ENCODE results near the gene PRICKLE3. TPM values are rescaled to one million over a fixed set of nuclear protein-coding genes. Genes with fewer than 3 reads are reported as not detected.

Gene PRICKLE3
- total and polyA plus RNA-seq, 2 experiments from 2014 or later = 4.7 to 13.7 TPM

DNA sequence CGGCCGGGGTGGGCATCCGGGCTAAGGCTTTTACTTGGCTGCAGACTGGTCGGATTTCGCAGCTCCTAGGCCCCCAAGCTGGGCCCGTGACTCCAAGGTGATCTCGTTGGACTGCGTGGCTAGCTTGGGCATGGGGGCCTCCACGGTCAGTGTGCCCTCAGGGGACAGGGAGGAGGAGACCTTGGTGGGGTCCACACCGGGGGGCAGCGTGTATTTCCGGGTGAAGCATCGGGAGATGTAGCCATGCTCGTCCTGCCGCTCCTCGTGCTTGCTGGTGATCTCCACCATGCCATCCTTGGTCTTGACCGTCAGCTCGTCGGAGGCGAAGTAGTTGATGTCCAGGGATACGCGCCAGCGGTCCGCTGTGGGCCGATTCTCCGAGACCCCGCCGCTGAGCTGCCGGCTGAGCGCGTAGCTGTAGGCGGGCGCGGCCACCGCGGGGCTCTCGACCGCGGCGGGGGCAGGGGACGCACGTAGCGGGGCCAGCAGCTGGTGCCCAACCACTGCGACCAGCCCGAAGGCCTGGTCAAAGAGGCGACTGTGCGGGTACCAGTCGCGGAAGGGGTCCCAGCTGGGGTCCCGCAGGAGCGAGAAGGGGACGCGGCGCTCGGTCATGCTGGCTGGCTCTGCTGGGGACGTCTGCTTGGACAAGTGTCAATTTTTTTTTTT is 47.8 kb upstream of the PRICKLE3 start:
- DNase-seq (ENCODE audit: low spot score) = no peak
- Mint-ChIP-seq H3K27ac (no peak overlapping the region), H3K9me3 (no peaks in the 10 kb centered on the region), H3K36me3 (ENCODE audit: low read depth) (no peaks in the 10 kb centered on the region), H3K4me1 (peaks cover 8% of the 10 kb centered on the region; the same call in 1 of the 3 replicates), H3K4me3 (no peak overlapping the region), H3K27me3 (ENCODE audit: insufficient read depth, low read depth, poor library complexity) (peaks cover 1% of the 10 kb centered on the region)
- Histone ChIP-seq H3K4me3 (no peak overlapping the region), H3K27me3 (ENCODE audit: insufficient read depth) (no peaks in the 10 kb centered on the region), H3K36me3 (ENCODE audit: insufficient read depth) (no peaks in the 10 kb centered on the region), H2AFZ (no peak overlapping the region), H3F3A (replicated peaks; ENCODE audit: low read depth) (no peaks in the 10 kb centered on the region), H3K9me2 (ENCODE audit: insufficient read depth) (no peaks in the 10 kb centered on the region), H4K20me1 (replicated peaks; ENCODE audit: insufficient read depth) (no peaks in the 10 kb centered on the region), H3K4me1 (ENCODE audit: insufficient read depth) (no peaks in the 10 kb centered on the region), H3K27ac (ENCODE audit: low read depth) (no peak overlapping the region), H3K79me2 (replicated peaks; ENCODE audit: insufficient read depth) (no peaks in the 10 kb centered on the region), H3K4me2 (no peak overlapping the region)
- no peak for TF ChIP-seq JUNB (IDR thresholded peaks at IDR 0.05; ENCODE audit: unreplicated experiment)
- TF ChIP-seq POLR2AphosphoS5 (IDR thresholded peaks at IDR 0.05; ENCODE audit: low read depth) = no peak
- no peak for TF ChIP-seq STAT1 (IDR thresholded peaks at IDR 0.05; ENCODE audit: unreplicated experiment)
- ATAC-seq = no peak

GRCh38 chrX:49233176-49233575 is 47.0 kb upstream of the PRICKLE3 start, which contains the start of gene CACNA1F:
CACNA1F (minus strand) TSS chrX:49233340; CDS start chrX:49233309, 31 bp downstream.
- Mint-ChIP-seq H3K4me1 (peaks cover 8% of the 10 kb centered on the region; the same call in 1 of the 3 replicates), H3K36me3 (ENCODE audit: low read depth) (no peaks in the 10 kb centered on the region), H3K4me3 (no peak within 1 kb of the TSS), H3K27me3 (ENCODE audit: insufficient read depth, low read depth, poor library complexity) (peaks cover 1% of the 10 kb centered on the region), H3K9me3 (no peaks in the 10 kb centered on the region), H3K27ac (no peak within 1 kb of the TSS)
- Histone ChIP-seq H3K36me3 (ENCODE audit: insufficient read depth) (no peaks in the 10 kb centered on the region), H3K4me2 (no peak within 1 kb of the TSS), H4K20me1 (replicated peaks; ENCODE audit: insufficient read depth) (no peaks in the 10 kb centered on the region), H3K4me1 (ENCODE audit: insufficient read depth) (no peaks in the 10 kb centered on the region), H3K79me2 (replicated peaks; ENCODE audit: insufficient read depth) (no peaks in the 10 kb centered on the region), H3K27me3 (ENCODE audit: insufficient read depth) (no peaks in the 10 kb centered on the region), H3K4me3 (no peak within 1 kb of the TSS), H3K27ac (ENCODE audit: low read depth) (no peak within 1 kb of the TSS), H2AFZ (no peak within 1 kb of the TSS), H3F3A (replicated peaks; ENCODE audit: low read depth) (no peaks in the 10 kb centered on the region), H3K9me2 (ENCODE audit: insufficient read depth) (no peaks in the 10 kb centered on the region)
- ATAC-seq = no peak
- no peak for DNase-seq (ENCODE audit: low spot score)
- TF ChIP-seq ZNF331 (CRISPR knock-in tag; IDR thresholded peaks at IDR 0.05; ENCODE audit: low read depth) (no peak), JUNB (IDR thresholded peaks at IDR 0.05; ENCODE audit: unreplicated experiment) (no peak), ZNF114 (CRISPR knock-in tag; IDR thresholded peaks at IDR 0.05) (no peak), EZH2phosphoT487 (IDR thresholded peaks at IDR 0.05; ENCODE audit: unreplicated experiment) (no peak), NANOG (IDR thresholded peaks at IDR 0.05; ENCODE audit: borderline replicate concordance) (no peak), CREB1 (CRISPR knock-in tag; IDR thresholded peaks at IDR 0.05; ENCODE audit: low read depth) (no peak), POLR2AphosphoS5 (IDR thresholded peaks at IDR 0.05; ENCODE audit: low read depth) (no peak)
- TF ChIP-seq, protein P1, sequence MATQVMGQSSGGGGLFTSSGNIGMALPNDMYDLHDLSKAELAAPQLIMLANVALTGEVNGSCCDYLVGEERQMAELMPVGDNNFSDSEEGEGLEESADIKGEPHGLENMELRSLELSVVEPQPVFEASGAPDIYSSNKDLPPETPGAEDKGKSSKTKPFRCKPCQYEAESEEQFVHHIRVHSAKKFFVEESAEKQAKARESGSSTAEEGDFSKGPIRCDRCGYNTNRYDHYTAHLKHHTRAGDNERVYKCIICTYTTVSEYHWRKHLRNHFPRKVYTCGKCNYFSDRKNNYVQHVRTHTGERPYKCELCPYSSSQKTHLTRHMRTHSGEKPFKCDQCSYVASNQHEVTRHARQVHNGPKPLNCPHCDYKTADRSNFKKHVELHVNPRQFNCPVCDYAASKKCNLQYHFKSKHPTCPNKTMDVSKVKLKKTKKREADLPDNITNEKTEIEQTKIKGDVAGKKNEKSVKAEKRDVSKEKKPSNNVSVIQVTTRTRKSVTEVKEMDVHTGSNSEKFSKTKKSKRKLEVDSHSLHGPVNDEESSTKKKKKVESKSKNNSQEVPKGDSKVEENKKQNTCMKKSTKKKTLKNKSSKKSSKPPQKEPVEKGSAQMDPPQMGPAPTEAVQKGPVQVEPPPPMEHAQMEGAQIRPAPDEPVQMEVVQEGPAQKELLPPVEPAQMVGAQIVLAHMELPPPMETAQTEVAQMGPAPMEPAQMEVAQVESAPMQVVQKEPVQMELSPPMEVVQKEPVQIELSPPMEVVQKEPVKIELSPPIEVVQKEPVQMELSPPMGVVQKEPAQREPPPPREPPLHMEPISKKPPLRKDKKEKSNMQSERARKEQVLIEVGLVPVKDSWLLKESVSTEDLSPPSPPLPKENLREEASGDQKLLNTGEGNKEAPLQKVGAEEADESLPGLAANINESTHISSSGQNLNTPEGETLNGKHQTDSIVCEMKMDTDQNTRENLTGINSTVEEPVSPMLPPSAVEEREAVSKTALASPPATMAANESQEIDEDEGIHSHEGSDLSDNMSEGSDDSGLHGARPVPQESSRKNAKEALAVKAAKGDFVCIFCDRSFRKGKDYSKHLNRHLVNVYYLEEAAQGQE (IDR thresholded peaks at IDR 0.05; ENCODE audit: unreplicated experiment) = no peak
- TF ChIP-seq, protein P2, sequence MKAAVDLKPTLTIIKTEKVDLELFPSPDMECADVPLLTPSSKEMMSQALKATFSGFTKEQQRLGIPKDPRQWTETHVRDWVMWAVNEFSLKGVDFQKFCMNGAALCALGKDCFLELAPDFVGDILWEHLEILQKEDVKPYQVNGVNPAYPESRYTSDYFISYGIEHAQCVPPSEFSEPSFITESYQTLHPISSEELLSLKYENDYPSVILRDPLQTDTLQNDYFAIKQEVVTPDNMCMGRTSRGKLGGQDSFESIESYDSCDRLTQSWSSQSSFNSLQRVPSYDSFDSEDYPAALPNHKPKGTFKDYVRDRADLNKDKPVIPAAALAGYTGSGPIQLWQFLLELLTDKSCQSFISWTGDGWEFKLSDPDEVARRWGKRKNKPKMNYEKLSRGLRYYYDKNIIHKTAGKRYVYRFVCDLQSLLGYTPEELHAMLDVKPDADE (IDR thresholded peaks at IDR 0.05) = no peak
- TF ChIP-seq, protein P3, sequence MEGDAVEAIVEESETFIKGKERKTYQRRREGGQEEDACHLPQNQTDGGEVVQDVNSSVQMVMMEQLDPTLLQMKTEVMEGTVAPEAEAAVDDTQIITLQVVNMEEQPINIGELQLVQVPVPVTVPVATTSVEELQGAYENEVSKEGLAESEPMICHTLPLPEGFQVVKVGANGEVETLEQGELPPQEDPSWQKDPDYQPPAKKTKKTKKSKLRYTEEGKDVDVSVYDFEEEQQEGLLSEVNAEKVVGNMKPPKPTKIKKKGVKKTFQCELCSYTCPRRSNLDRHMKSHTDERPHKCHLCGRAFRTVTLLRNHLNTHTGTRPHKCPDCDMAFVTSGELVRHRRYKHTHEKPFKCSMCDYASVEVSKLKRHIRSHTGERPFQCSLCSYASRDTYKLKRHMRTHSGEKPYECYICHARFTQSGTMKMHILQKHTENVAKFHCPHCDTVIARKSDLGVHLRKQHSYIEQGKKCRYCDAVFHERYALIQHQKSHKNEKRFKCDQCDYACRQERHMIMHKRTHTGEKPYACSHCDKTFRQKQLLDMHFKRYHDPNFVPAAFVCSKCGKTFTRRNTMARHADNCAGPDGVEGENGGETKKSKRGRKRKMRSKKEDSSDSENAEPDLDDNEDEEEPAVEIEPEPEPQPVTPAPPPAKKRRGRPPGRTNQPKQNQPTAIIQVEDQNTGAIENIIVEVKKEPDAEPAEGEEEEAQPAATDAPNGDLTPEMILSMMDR (conservative IDR thresholded peaks at IDR 0.05; ENCODE audit: low read depth in 2 of 2) = no peak
